H7 (cell line): ENCODE data around the gene LMF2. TPM values are rescaled to one million over a fixed set of nuclear protein-coding genes. Genes with fewer than 3 reads are reported as not detected.

Experiments used
- DNase-seq: peaks from one replicate; pipeline ENCODE4 v3.0.0; 2012
- H3K27me3 ChIP-seq: 2 replicates; pipeline ENCODE4 v1.6.0; 2011; ENCODE audit warnings: mild to moderate bottlenecking, low read length; ENCODE audit not compliant: control insufficient read depth, insufficient read depth
- H3K36me3 ChIP-seq: replicated peaks from 2 replicates; pipeline ENCODE4 v1.5.1; 2011; ENCODE audit warnings: low read length; ENCODE audit not compliant: control insufficient read depth, insufficient read depth
- H3K4me3 ChIP-seq: 2 replicates; pipeline ENCODE4 v1.5.1; 2011; ENCODE audit warnings: low read depth, mild to moderate bottlenecking, control low read depth, low read length, moderate library complexity; ENCODE audit not compliant: insufficient read depth
- total RNA-seq: library from RNA; depleted of rRNA; stranded (reverse); fragments of >200 nt; shearing (Covaris generic); gene quantifications from 2 replicates; pipeline ENCODE4 v1.2.3, GENCODE V29; 2014; rRNA removed

Gene LMF2, protein sequence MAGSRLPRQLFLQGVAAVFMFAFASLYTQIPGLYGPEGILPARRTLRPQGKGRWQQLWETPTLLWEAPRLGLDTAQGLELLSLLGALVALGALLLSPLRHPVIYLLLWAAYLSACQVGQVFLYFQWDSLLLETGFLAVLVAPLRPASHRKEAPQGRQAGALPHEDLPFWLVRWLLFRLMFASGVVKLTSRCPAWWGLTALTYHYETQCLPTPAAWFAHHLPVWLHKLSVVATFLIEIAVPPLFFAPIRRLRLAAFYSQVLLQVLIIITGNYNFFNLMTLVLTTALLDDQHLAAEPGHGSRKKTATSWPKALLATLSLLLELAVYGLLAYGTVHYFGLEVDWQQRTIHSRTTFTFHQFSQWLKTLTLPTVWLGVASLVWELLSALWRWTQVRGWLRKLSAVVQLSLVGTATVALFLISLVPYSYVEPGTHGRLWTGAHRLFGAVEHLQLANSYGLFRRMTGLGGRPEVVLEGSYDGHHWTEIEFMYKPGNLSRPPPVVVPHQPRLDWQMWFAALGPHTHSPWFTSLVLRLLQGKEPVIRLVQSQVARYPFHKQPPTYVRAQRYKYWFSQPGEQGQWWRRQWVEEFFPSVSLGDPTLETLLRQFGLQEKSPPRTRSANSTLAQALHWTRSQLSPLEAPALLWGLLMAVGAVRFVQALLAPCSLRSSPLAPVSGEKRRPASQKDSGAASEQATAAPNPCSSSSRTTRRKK
- 19.0 and 28.1 TPM in 2 replicates for total RNA-seq

DNA sequence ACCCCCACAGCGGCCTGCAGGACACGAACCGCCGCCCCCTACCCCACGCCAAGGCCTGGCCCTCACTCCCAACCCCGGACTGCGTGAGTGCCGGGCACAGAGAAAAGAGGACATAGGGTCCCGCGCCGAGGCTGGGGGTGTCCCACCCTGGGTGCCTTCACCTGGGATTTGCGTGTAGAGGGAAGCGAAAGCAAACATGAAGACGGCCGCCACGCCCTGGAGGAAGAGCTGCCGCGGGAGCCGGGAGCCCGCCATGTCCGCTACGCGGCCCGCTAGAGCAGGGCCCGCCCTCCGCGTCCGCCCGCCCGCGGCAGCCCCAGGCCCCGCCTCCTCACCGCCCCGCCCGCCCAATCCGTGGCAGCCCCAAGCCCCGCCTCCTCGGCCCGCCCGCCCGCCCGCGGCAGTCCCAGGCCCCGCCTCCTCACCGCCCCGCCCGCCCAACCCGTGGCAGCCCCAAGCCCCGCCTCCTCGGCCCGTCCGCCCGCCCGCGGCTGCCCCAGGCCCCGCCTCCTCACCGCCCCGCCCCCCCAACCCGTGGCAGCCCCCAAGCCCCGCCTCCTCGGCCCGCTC lies at the start of gene LMF2:
Gene LMF2 (minus strand): TSS at position 282 of the 570 bp plus-strand sequence. CDS start 27 bp downstream, at position 255.
- DNase-seq, result peak; percentile 100
- Histone ChIP-seq H3K4me3 (peak within 1 kb of the TSS; percentile 88), H3K36me3 (no peaks in the 10 kb centered on the region; the same call in 1 of the 2 replicates), H3K27me3 (no peaks in the 10 kb centered on the region)

DNA sequence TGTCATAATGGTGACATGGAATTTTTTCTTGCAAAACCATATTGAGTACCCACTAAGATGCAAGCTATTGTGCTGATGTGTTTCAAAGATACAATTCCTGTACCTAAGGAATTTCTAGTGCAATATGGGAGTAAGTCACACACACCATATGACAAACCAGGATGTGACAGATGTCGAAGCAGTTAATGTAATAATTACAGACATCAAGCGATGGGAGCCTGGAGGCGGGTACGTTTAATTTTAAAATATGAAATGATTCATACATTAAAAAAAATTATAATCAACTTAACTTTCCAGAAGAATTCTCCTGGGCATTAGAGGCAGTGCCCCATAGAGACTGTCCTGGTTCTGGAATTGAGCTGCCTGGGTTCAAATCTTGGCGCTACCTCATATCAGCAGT lies 49.2 kb upstream of the LMF2 start:
- Histone ChIP-seq H3K4me3 (no peak overlapping the region), H3K36me3 (no peaks in the 10 kb centered on the region), H3K27me3 (peaks cover 2% of the 10 kb centered on the region)
- DNase-seq, result no peak

DNA sequence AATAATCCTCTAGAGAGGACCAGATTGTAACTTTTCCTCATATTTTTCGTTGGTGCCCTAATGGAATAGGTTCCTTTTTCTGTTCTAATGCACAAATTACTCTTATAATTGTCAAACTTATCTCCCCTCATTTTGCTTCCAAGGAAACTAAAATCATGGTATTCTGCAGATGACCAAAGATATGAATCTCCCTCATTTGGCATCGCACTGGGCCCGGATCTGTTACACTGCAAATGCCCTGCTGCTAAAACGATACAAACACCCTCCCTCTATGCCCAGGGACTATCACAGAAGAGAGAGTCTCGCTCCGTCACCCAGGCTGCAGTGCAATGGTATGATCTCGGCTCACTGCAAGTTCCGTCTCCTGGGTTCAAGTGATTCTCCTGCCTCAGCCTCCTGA lies 45.8 kb upstream of the LMF2 start:
- Histone ChIP-seq H3K4me3 (no peak overlapping the region), H3K36me3 (no peaks in the 10 kb centered on the region), H3K27me3 (no peaks in the 10 kb centered on the region; the same call in none of the 2 replicates)
- no peak for DNase-seq

DNA sequence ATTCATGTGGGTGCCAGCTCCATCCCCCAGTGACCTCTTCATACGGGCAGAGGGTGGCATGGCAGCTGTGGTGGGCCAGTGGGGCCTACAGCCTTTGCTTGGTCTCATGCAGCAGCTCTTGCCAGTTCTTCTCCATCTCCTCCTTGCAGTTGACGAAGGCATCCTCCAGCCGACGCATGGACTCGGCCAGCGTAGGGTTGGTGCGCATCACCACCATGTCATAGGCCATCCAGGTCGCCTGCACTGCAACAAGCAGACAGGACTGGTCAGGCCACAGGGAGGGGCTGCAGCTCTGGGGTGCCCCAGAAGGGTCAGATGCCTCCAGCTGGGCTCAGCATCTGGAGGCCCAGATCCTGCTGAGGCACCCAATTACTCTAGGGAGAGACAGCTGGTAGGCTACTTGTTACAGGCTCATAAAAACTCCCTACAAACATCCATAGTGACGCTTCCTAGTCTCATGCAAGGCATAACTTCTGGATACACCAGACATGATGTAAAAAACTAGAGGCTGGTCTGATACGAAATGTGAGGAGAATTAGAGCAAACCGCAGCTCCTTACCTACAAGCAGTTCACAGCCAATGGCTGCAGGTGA lies 43.8 kb upstream of the LMF2 start:
- H3K27me3 ChIP-seq, result no peaks in the 10 kb centered on the region; the same call in 1 of the 2 replicates
- H3K36me3 ChIP-seq, result no peaks in the 10 kb centered on the region
- DNase-seq, result no peak
- H3K4me3 ChIP-seq, result no peak overlapping the region

DNA sequence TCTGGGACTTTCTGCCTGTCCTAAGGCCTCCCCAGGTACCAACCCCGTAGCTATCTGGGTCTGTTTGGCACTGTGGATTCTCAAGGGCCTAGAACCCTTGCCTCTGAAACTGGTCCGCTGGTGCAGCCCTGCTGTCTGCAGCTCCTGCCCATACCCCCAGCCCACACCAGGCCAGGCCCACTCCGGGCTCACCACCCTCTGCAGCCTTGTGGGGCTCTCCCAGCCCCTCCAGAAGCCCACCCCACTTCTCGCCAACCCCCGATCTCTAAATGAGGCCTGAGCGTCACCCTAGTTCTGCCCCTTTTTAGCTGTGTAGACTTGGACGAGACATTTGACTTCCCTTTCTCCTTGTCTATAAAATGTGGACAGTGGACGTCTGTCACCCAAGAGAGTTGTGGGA lies 42.9 kb upstream of the LMF2 start:
- Histone ChIP-seq H3K27me3 (no peaks in the 10 kb centered on the region; the same call in 1 of the 2 replicates), H3K36me3 (no peaks in the 10 kb centered on the region), H3K4me3 (no peak overlapping the region)
- peak; percentile 56 for DNase-seq

DNA sequence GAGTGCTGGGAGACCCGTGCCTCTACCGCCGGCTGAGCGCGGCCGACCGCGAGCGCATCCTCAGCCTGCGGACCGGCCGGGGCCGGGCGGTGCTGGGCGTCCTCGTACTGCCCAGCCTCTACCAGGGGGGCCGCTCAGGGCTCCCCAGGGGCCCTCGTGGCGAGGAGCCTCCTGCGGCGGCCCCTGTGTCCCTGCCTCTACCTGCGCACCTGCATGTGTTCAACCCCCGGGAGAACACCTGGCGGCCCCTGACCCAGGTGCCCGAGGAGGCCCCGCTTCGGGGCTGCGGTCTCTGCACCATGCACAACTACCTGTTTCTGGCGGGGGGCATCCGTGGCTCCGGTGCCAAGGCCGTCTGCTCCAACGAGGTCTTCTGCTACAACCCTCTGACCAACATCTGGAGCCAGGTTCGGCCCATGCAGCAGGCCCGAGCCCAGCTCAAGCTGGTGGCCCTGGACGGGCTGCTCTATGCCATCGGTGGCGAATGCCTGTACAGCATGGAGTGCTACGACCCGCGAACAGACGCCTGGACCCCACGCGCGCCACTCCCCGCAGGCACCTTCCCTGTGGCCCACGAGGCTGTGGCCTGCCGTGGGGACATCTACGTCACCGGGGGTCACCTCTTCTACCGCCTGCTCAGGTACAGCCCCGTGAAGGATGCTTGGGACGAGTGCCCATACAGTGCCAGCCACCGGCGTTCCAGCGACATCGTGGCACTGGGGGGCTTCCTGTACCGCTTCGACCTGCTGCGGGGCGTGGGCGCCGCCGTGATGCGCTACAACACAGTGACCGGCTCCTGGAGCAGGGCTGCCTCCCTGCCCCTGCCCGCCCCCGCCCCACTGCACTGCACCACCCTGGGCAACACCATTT lies 41.7 kb upstream of the LMF2 start:
- peaks cover 8% of the 10 kb centered on the region for H3K27me3 ChIP-seq
- no peak overlapping the region for H3K4me3 ChIP-seq
- peak; percentile 72 for DNase-seq

DNA sequence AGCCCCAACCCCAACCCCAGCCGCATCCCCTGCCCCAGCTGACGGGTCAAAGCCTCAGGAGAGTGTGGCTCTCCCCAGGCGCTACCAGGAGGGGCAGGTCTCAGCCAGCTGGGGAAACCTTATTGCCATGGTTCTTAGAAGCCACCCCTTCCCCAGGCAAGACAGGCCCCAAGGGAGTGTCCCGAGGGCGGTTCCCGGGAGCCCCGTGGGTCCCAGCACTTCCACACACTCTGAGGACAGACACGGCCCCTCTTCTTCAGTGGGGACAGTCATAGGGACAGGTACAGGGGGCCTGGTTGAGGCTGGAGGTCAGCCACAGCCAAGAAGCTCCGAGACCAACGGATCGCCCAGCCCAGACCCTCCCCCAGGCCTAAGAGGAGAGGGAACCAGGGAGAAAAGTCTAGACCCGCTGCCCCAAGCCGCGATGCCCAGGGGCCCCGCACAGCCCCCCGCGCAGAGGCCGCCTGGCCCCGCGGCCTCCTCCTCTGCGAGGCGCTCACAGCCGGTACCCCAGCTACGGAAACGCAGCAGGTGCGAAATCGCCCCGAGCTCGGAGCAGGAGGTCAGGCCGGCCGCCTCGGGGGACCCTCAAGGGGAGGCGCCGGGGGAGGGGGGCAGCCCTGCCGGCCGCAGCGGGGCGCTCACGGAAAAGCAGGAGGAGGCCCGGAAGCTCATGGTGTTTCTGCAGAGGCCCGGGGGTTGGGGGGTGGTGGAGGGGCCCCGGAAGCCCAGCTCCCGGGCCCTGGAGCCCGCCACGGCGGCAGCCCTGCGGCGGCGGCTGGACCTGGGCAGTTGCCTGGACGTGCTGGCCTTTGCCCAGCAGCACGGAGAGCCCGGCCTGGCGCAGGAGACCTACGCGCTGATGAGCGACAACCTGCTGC lies 40.8 kb upstream of the LMF2 start:
- H3K36me3 ChIP-seq, result no peaks in the 10 kb centered on the region
- H3K27me3 ChIP-seq, result peaks cover 9% of the 10 kb centered on the region
- DNase-seq, result peak; percentile 80
- H3K4me3 ChIP-seq, result no peak overlapping the region

More for the DNA sequence above, 41.7 kb upstream of the LMF2 start:
- H3K36me3 ChIP-seq, result no peaks in the 10 kb centered on the region

DNA sequence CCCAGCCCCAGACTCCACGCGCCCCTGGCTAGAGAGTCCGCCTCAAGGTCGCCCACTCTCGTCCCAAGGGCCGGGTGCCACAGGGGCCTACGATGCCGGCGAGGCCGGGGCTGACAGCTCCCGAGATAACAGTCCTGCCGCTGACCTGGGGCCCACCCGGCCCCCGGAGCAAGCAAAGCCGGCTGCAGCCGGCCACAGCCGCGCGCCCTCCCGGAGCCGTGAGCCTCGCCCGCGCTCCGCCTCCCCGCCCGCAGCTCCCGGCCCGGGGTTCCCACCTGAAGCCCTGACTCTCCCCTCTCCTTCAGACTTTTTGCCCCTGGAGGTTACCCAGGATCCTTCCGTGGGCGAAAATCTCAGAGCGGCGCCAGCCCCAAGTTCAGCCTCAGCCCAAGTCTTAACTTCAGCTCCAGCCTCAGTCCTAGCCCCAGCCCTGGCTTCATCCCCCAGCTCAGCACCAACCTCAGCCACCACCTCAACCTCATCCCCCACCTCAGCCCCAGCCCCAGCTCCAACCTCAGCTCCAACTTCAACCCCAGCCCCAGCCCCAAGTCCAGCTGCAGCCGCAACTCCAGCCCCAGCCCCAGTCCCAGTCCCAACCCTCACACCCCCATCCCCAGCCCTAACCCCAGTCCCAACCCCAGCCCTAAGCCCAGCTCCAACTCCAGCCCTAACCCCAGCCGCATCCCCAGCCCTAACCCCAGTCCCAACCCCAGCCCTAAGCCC lies 39.9 kb upstream of the LMF2 start:
- no peak overlapping the region for H3K4me3 ChIP-seq
- H3K27me3 ChIP-seq, result peaks cover 9% of the 10 kb centered on the region
- no peaks in the 10 kb centered on the region for H3K36me3 ChIP-seq
- peak; percentile 46 for DNase-seq

DNA sequence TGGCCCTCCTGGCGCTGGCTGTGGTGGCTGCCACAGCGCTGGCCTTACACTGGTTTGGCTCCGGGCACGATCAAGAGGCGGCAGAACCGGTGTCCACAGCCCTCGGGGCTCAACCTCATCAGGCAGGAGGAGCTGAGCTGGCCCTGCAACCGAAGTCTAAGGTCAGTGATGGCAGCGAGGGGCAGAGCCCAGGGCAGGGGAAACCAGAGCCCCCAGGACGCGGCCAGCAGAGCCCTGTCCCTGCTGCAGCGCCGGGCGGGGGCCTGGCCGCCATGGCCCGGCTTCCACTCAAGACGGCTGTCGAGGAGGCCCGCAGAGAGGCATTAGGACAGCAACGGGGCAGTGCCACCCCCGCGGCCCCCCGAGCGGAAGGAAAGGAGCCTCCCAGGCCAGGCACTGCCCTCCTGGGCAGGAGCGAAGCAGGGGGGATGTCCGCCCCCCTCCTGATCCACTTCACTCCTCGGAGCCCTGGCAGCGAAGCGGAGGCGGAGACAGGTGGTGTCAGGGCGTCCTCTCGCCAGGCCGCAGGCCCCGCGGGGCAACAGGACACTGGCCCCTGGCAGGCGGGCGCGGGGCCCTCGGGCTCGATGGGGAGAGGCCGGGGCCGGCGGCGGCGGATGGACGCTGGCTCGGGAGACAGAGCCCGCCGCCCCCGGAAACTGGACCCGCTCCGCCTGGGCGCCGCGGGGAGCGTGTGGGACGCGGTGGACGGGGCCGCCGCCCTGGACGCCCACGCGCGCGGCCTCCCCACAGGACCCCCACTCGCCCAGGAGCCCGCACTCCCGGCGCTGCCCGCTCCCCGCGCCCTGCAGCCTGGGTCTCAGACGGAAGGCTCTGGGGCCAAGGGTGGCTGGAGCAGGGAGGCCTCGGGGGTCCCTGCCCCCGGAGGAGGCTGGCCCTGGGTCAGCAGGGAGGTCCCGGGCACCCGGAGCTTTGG lies 39.1 kb upstream of the LMF2 start:
- DNase-seq, result peak; percentile 73
- Histone ChIP-seq H3K36me3 (no peaks in the 10 kb centered on the region), H3K4me3 (no peak overlapping the region), H3K27me3 (peaks cover 9% of the 10 kb centered on the region)

DNA sequence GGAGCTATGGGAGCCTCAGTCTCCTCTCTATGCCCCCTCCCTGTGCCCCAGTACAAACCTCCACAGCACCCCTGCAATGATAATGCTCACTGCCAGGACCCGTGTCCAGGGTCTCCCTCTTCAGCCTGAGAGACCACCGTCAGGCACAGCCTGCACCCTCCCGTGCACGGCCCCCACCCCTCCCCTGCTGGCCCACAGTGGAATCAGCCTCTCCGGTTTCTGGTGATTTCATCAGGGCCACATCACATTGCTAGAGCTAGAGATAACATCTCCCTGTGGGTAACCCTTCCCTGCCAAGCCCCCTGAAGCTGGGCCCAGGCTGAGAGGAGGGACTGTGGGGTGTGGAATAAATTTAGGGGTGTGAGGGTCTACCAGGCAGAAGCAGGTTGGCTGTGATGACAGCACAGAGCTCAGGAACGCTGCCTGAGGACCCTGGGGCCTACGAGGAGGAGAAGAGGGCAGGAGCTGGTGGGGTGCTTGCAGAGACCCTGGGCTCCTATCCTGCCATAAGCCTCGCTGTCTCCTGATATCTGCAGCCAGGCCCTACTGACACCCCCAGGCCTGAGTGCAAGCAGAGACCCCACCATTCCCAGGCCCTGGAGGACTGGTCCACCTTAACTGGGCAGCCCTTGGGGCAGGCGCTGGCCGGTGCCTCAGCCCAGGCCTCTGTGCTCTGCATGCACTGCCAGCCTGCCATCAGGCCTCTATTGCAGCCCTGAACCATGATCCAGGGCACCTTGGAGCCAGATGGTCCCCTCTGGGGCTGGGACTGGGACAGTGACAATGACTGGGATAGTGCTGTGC lies 38.2 kb upstream of the LMF2 start, which contains the start of gene KLHDC7B:
Gene KLHDC7B (plus strand): TSS at position 378 of the 804 bp plus-strand sequence. CDS start 345 bp downstream, at position 723.
- peaks cover 9% of the 10 kb centered on the region for H3K27me3 ChIP-seq
- no peak within 1 kb of the TSS for H3K4me3 ChIP-seq
- H3K36me3 ChIP-seq, result no peaks in the 10 kb centered on the region
- DNase-seq, result peak; percentile 54

DNA sequence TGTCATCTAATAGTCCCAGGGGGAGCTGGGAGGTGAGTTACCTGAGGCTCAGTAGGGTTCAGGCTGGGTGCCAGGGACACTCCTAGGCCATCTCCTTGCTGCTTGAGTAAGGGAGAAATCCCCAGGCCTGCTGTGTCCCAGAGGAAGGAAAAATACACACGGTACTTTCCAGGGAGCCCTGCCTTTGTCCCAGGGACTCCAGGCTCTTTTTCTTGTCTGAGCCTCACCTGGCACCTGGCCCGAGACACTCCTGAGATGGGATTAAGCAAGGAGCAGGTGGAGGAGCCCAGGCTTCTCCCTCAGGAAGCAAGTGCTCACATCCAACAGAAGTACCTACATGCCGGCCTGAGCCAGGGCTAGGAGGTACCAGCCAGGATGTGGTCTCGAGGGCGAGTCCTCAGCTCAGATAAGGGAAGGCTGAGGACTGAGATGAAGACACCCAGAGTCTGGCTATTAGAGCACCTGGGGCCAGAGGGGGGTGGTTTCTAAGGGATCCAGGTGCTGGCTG lies 37.3 kb upstream of the LMF2 start:
- DNase-seq, result peak; percentile 56
- Histone ChIP-seq H3K36me3 (no peaks in the 10 kb centered on the region), H3K4me3 (no peak overlapping the region), H3K27me3 (peaks cover 9% of the 10 kb centered on the region)
